Fibroblast of the aortic adventitia (primary cell): ENCODE measurements around the gene ACYP2. TPM values are rescaled to one million over a fixed set of nuclear protein-coding genes. Genes with fewer than 3 reads are reported as not detected.

ENCODE experiments used
- DNase-seq: peaks from one replicate; pipeline ENCODE4 v3.0.0-alpha.2; 2010; ENCODE audit warnings: low read depth
- H3K4me3 ChIP-seq: 2 replicates; pipeline ENCODE4 v1.5.1; 2011; ENCODE audit warnings: low read depth, mild to moderate bottlenecking, control low read depth, low read length, moderate library complexity
- CTCF ChIP-seq: IDR thresholded peaks from 2 replicates; pipeline ENCODE4 v1.5.1; 2011; ENCODE audit warnings: mild to moderate bottlenecking, low read length, control low read depth, inconsistent platforms; ENCODE audit not compliant: insufficient read depth
- total RNA-seq: library from RNA; depleted of rRNA; stranded (reverse); fragments of >200 nt; gene quantifications from 2 replicates; pipeline ENCODE4 v1.2.3, GENCODE V29; 2012; ENCODE audit warnings: low replicate concordance

ACYP2 gene
- total RNA-seq, 1 donor: 11.5 TPM

DNA sequence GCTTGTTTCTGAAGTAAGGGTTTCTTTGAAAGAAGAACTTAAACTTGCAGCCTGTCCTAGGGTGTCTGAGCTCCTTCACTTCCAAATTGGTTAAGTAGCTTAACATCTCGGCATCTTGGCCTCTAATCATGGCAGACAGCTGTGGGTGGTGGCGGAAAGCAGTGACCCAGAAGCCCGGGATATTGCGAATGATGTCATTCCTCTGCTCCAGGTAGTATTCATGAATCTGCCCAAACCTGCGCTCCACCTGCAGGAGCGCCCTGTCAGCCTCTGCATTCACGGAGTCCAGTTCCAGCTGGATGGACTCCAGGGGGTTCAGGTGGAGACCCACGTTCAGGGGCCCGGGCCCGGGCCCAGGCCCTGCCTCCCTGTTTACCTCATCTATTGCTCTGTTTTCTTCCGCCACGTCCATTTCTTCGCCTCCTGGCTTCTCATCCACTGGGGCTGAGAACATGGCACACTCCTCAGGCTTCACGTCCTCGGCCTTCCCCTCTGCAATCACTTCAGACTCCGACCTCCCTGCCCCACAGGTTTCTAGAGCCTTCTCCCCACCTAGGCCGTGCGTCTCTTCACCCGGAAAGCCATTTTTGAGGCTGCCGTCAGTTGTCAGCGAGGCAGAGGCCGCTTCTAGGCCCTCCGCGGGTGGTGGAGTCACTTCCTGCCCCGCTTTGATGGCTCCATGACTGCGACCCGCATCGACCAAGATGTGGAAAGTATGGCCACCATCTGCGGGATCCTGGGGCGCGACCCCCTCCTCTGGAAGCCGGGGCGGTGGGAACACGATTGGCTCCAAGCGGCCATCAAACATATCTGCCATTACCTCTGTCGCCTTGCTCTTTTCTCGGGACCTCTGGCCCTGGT is 140.0 kb downstream of the ACYP2 start:
- no peak for TF ChIP-seq CTCF
- no peak overlapping the region for H3K4me3 ChIP-seq
- DNase-seq: no peak

GRCh38 chr2:54256091-54256694 is 140.8 kb downstream of the ACYP2 start, which contains the start of gene TSPYL6:
TSPYL6 (minus strand) TSS chr2:54256229; CDS start chr2:54256151, 78 bp downstream.
- no peak for DNase-seq
- no peak within 1 kb of the TSS for H3K4me3 ChIP-seq
- TF ChIP-seq CTCF: no peak

GRCh38 chr2:54258166-54258565 is 142.8 kb downstream of the ACYP2 start:
- no peak for TF ChIP-seq CTCF
- DNase-seq: no peak

GRCh38 chr2:54259413-54260240 is 144.2 kb downstream of the ACYP2 start:
- DNase-seq: no peak
- H3K4me3 ChIP-seq: no peak overlapping the region
- TF ChIP-seq CTCF: no peak

More at GRCh38 chr2:54258166-54258565, 142.8 kb downstream of the ACYP2 start:
- no peak overlapping the region for H3K4me3 ChIP-seq

- DNase-seq: no peak
- no peak for TF ChIP-seq CTCF
- no peak overlapping the region for H3K4me3 ChIP-seq
Measured at GRCh38 chr2:54260241-54260595, 144.8 kb downstream of the ACYP2 start.

DNA sequence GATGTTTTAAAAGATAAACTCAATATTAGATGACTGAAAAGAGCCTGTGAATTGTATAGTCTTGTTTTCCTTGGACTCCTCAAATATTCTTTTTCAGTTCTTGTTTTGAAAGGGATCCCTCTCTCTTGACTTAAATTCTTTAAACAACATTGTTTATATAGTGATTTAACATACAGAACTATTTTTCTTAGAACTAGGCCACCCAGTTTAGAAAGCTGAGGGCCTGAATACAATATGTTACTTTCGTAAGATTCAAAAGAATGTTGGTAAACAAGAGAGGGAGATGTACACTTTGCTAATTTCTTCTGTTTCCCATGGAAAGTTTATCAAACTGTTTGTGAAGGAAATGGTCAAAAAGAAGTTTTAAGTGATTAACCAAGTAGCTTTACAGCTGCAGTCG is 146.1 kb downstream of the ACYP2 start:
- DNase-seq: no peak
- H3K4me3 ChIP-seq: no peak overlapping the region
- no peak for TF ChIP-seq CTCF
